HG03175 (cell line): ENCODE measurements around the gene IFNL3.
"Not testable (repeated sequence)": the region's sequence is repeated elsewhere in the genome, so short reads cannot be mapped to it uniquely, and the experiment has no call there.

Experiments
- ATAC-seq: cut with Tn5 transposase; IDR thresholded peaks from one replicate; pipeline ENCODE4 v1.9.1; 2021; ENCODE audit warnings: mild to moderate bottlenecking, moderate library complexity; ENCODE audit not compliant: unreplicated experiment

IFNL3 gene

GRCh38 chr19:39253374-39254149 lies 8.8 kb upstream of the IFNL3 start:
- ATAC-seq = no peak

- no peak for ATAC-seq
Measured at GRCh38 chr19:39252458-39252857, 7.7 kb upstream of the IFNL3 start.

- ATAC-seq = no peak
Measured at GRCh38 chr19:39251846-39252245, 7.0 kb upstream of the IFNL3 start.

- no peak for ATAC-seq
Measured at GRCh38 chr19:39251081-39251480, 6.3 kb upstream of the IFNL3 start.

GRCh38 chr19:39248806-39249205 lies 4.0 kb upstream of the IFNL3 start, which contains the start of gene IFNL4:
Gene IFNL4 (minus strand): TSS chr19:39248856.
- no peak for ATAC-seq

- no peak for ATAC-seq
Measured at GRCh38 chr19:39247701-39248664, 3.2 kb upstream of the IFNL3 start.

- ATAC-seq = no peak
Measured at GRCh38 chr19:39246951-39247669, 2.3 kb upstream of the IFNL3 start.

- not testable (repeated sequence) for ATAC-seq
Measured at GRCh38 chr19:39245166-39245565, 360 bp upstream of the IFNL3 start.

GRCh38 chr19:39243741-39244140 lies 1.1 kb downstream of the IFNL3 start:
- not testable (repeated sequence) for ATAC-seq

GRCh38 chr19:39240421-39240820 lies 4.4 kb downstream of the IFNL3 start:
- ATAC-seq = no peak

GRCh38 chr19:39238944-39239343 lies 5.9 kb downstream of the IFNL3 start:
- ATAC-seq = no peak

- no peak for ATAC-seq
Measured at GRCh38 chr19:39238209-39238608, 6.6 kb downstream of the IFNL3 start.

GRCh38 chr19:39237200-39238184 lies 7.3 kb downstream of the IFNL3 start:
- ATAC-seq = no peak

- ATAC-seq = no peak
Measured at GRCh38 chr19:39236527-39236926, 8.3 kb downstream of the IFNL3 start.

- ATAC-seq = no peak
Measured at GRCh38 chr19:39232708-39233107, 12.1 kb downstream of the IFNL3 start.

GRCh38 chr19:39230096-39230764 lies 14.6 kb downstream of the IFNL3 start:
- ATAC-seq = no peak

GRCh38 chr19:39224910-39225309 lies 19.9 kb downstream of the IFNL3 start:
- no peak for ATAC-seq

- no peak for ATAC-seq
Measured at GRCh38 chr19:39223703-39224279, 21.0 kb downstream of the IFNL3 start.

GRCh38 chr19:39219108-39219507 lies 25.7 kb downstream of the IFNL3 start:
- not testable (repeated sequence) for ATAC-seq
